Endodermal cell (in vitro differentiated cells): ENCODE measurements around the gene FAM120B. TPM values are rescaled to one million over a fixed set of nuclear protein-coding genes. Genes with fewer than 3 reads are reported as not detected.

Experiments
- DNase-seq: peaks from one replicate; pipeline ENCODE4 v3.0.0-alpha.2; 2017
- H3K27ac ChIP-seq: 2 replicates; pipeline ENCODE4 v1.5.1; 2013; ENCODE audit warnings: mild to moderate bottlenecking, low read depth, low read length, moderate library complexity
- H3K27me3 ChIP-seq: 2 replicates; pipeline ENCODE4 v1.6.1; 2013; ENCODE audit warnings: mild to moderate bottlenecking, low read length, moderate library complexity; ENCODE audit not compliant: insufficient read depth, control insufficient read depth, poor library complexity, severe bottlenecking
- H3K36me3 ChIP-seq: 2 replicates; pipeline ENCODE4 v1.7.0; 2013; ENCODE audit warnings: mild to moderate bottlenecking, low read length, moderate library complexity; ENCODE audit not compliant: control insufficient read depth, insufficient read depth
- H3K4me1 ChIP-seq: one replicate; pipeline ENCODE4 v1.7.0; 2013; ENCODE audit warnings: low read length; ENCODE audit not compliant: control insufficient read depth, insufficient read depth
- H3K4me3 ChIP-seq: 2 replicates; pipeline ENCODE4 v1.5.1; 2013; ENCODE audit warnings: mild to moderate bottlenecking, low read length, moderate library complexity
- H3K9ac ChIP-seq: 2 replicates; pipeline ENCODE4 v1.6.1; 2013; ENCODE audit warnings: mild to moderate bottlenecking, low read length, moderate library complexity; ENCODE audit not compliant: poor library complexity, severe bottlenecking; ENCODE audit errors: extremely low read depth
- H3K9me3 ChIP-seq: 2 replicates; pipeline ENCODE4 v1.6.1; 2013; ENCODE audit warnings: mild to moderate bottlenecking, low read length, moderate library complexity; ENCODE audit not compliant: control insufficient read depth
- H3K27ac Mint-ChIP-seq: 2 replicates; pipeline ENCODE4 v1.8.0; 2020; ENCODE audit warnings: mixed read lengths
- H3K27me3 Mint-ChIP-seq: 2 replicates; pipeline ENCODE4 v1.8.0; 2021; ENCODE audit warnings: mild to moderate bottlenecking, mixed read lengths; ENCODE audit not compliant: insufficient read depth
- H3K36me3 Mint-ChIP-seq: 2 replicates; pipeline ENCODE4 v1.8.0; 2020; ENCODE audit warnings: low read depth, mixed read lengths
- H3K4me1 Mint-ChIP-seq: 2 replicates; pipeline ENCODE4 v1.8.0; 2020; ENCODE audit warnings: mixed read lengths
- H3K4me3 Mint-ChIP-seq: 2 replicates; pipeline ENCODE4 v1.8.0; 2020; ENCODE audit warnings: mild to moderate bottlenecking, moderate library complexity, mixed read lengths
- H3K9me3 Mint-ChIP-seq: 2 replicates; pipeline ENCODE4 v1.8.0; 2020; ENCODE audit warnings: mild to moderate bottlenecking, mixed read lengths
- WGBS, 2 experiments: methylation state at CpG; one replicate each; pipeline versions ENCODE4 v1.1.5 to v1.1.7; 2013; ENCODE audit warnings: missing lambda C conversion rate in 2 of 2, mixed read lengths in 1 of 2; ENCODE audit not compliant: insufficient coverage in 1 of 2, insufficient read length in 1 of 2; 5-methylcytosine and 5-hydroxymethylcytosine counted together
- total RNA-seq, 2 donors: library from RNA; stranded (reverse); fragmentation: NEBNext Ultra II Directional in 1 of 2; extraction: Animal tissue kit (Norgen Biotek cat#: 25700) in 1 of 2; gene quantifications; 2 replicates in 1 of 2; 3 replicates in 1 of 2; pipeline ENCODE4 v1.2.1, GENCODE V29; 2021
- TF ChIP-seq, protein P1 (sequence below): fragments of 200-600 bp; sonication (generic); conservative IDR thresholded peaks from 2 replicates; pipeline ENCODE4 v1.5.0; 2021; ENCODE audit warnings: antibody characterized with exemption, mild to moderate bottlenecking

The FAM120B gene
- total RNA-seq, 2 donors from 2014 or later: 25.7 to 27.5 TPM

DNA sequence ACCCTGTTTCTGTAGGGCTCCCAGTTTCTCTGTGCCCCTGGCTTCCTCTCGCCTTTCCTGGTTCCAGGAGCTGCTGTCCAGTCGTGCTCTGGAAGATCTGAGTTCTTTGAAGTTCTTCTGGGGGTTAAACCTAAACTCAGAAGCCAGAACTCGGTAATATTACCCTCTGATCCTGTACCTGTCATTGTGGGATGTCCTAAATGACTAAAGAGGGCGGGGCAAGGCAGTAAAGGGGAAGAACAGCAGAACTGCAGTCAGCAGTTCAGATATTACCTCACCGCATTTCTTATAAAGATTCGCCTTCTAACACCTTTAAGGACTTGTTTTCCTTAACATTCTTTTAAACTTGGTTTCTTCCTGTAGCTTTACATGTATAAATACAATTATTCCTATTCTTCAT, 63.9 kb downstream of the FAM120B start:
- no peak overlapping the region for H3K4me3 ChIP-seq
- TF ChIP-seq, protein P1, sequence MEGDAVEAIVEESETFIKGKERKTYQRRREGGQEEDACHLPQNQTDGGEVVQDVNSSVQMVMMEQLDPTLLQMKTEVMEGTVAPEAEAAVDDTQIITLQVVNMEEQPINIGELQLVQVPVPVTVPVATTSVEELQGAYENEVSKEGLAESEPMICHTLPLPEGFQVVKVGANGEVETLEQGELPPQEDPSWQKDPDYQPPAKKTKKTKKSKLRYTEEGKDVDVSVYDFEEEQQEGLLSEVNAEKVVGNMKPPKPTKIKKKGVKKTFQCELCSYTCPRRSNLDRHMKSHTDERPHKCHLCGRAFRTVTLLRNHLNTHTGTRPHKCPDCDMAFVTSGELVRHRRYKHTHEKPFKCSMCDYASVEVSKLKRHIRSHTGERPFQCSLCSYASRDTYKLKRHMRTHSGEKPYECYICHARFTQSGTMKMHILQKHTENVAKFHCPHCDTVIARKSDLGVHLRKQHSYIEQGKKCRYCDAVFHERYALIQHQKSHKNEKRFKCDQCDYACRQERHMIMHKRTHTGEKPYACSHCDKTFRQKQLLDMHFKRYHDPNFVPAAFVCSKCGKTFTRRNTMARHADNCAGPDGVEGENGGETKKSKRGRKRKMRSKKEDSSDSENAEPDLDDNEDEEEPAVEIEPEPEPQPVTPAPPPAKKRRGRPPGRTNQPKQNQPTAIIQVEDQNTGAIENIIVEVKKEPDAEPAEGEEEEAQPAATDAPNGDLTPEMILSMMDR: no peak
- H3K27ac ChIP-seq: peak overlapping the region; percentile 83
- H3K4me3 Mint-ChIP-seq: no peak overlapping the region
- peaks cover 10% of the 10 kb centered on the region for H3K4me1 Mint-ChIP-seq
- 91 to 93% methylated on average over 4 to 6 of the region's 6 CpGs for WGBS, 2 experiments
- H3K9me3 Mint-ChIP-seq: no peaks in the 10 kb centered on the region
- H3K9ac ChIP-seq: no peak overlapping the region
- DNase-seq: no peak
- no peaks in the 10 kb centered on the region for H3K4me1 ChIP-seq
- H3K9me3 ChIP-seq: no peaks in the 10 kb centered on the region
- no peaks in the 10 kb centered on the region for H3K27me3 Mint-ChIP-seq
- H3K27me3 ChIP-seq: no peaks in the 10 kb centered on the region
- peaks cover 20% of the 10 kb centered on the region for H3K36me3 Mint-ChIP-seq
- peaks cover 30% of the 10 kb centered on the region for H3K36me3 ChIP-seq
- no peak overlapping the region for H3K27ac Mint-ChIP-seq

- no peaks in the 10 kb centered on the region for H3K4me1 ChIP-seq
- H3K27me3 Mint-ChIP-seq: no peaks in the 10 kb centered on the region
These were observed 64.5 kb downstream of the FAM120B start for GRCh38 chr6:170371080-170371479.

GRCh38 chr6:170371588-170371987, 65.0 kb downstream of the FAM120B start:
- DNase-seq: peak; percentile 78
- 85 to 96% methylated on average over 4 to 8 of the region's 8 CpGs for WGBS, 2 experiments
- no peaks in the 10 kb centered on the region for H3K27me3 ChIP-seq
- Mint-ChIP-seq H3K36me3 (peaks cover 30% of the 10 kb centered on the region), H3K27me3 (no peaks in the 10 kb centered on the region), H3K27ac (no peak overlapping the region), H3K4me1 (peaks cover 10% of the 10 kb centered on the region), H3K9me3 (no peaks in the 10 kb centered on the region), H3K4me3 (no peak overlapping the region)
- TF ChIP-seq, protein P1: peak; percentile 10
- no peaks in the 10 kb centered on the region for H3K9me3 ChIP-seq
- no peak overlapping the region for H3K4me3 ChIP-seq
- peak overlapping the region; percentile 83 for H3K27ac ChIP-seq
- no peaks in the 10 kb centered on the region for H3K4me1 ChIP-seq
- no peak overlapping the region for H3K9ac ChIP-seq
- peaks cover 37% of the 10 kb centered on the region for H3K36me3 ChIP-seq

More at GRCh38 chr6:170371080-170371479, 64.5 kb downstream of the FAM120B start:
- Mint-ChIP-seq H3K4me1 (peaks cover 10% of the 10 kb centered on the region), H3K9me3 (no peaks in the 10 kb centered on the region), H3K4me3 (no peak overlapping the region), H3K27ac (no peak overlapping the region), H3K36me3 (peaks cover 26% of the 10 kb centered on the region)
- peak overlapping the region; percentile 83 for H3K27ac ChIP-seq
- 82 to 87% methylated on average over 3 to 4 of the region's 4 CpGs for WGBS, 2 experiments
- no peak for DNase-seq
- no peak overlapping the region for H3K4me3 ChIP-seq
- H3K9ac ChIP-seq: no peak overlapping the region
- H3K36me3 ChIP-seq: peaks cover 37% of the 10 kb centered on the region
- H3K27me3 ChIP-seq: no peaks in the 10 kb centered on the region
- no peaks in the 10 kb centered on the region for H3K9me3 ChIP-seq
- TF ChIP-seq, protein P1: no peak
